HG02973 (cell line): ENCODE measurements around the gene AK9.
"Not testable (repeated sequence)": the region's sequence is repeated elsewhere in the genome, so short reads cannot be mapped to it uniquely, and the experiment has no call there.

ENCODE experiments used
- ATAC-seq: cut with Tn5 transposase; IDR thresholded peaks from one replicate; pipeline ENCODE4 v1.9.1; 2021; ENCODE audit warnings: moderate library complexity; ENCODE audit not compliant: unreplicated experiment

Gene AK9

DNA sequence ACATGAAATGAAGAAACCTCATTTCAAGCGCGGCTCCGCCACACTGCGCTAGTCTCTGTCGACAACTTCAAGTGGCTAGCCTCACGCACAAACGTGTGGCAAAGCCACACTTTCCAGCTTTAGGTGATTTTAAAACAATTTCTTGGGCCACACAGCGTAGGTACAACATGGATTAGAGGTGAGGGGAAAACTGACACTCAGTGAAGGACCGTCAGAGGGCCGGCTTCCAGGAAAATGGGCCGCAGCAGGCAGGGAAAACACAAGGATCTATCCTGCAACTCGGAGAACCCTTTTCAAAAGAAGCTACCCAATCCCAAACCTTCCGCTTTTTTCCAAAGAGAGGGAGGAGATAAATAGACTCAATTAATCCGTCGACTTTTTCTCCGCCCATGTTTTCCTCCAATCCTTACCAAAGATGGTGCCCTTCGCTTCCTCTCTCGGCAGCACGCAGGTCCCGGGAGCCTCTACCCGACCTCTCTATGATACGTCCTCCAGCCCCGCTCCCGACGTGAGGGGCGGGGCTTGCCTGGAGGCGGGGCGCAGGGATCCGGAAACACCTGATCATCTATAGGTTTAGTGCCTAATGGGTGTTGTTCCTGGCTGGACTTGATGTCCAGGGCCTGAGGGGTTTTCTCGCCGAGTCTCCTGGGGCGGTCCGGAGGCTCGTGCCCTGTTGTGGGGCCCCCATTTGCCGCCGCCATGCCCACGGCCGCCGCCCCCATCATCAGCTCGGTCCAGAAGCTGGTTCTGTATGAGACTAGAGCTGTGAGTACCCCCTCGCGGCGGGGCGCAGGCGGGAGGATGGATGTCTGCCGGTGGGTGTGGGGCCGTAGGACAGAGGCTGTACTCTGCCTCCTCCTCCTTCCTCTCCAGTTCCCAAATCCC lies at the start of gene AK9, which contains the start of gene FIG4:
TSS of gene AK9 (minus strand) at position 466 of the 885 bp plus-strand sequence. CDS start 15,457 bp downstream, outside the sequence.
TSS of gene FIG4 (plus strand) at position 560 of the 885 bp plus-strand sequence. CDS start at position 700, 140 bp downstream.
- peak; percentile 91 for ATAC-seq

GRCh38 chr6:109740787-109741186 lies 49.8 kb upstream of the AK9 start:
- no peak for ATAC-seq

GRCh38 chr6:109739686-109740085 lies 48.7 kb upstream of the AK9 start:
- no peak for ATAC-seq

DNA sequence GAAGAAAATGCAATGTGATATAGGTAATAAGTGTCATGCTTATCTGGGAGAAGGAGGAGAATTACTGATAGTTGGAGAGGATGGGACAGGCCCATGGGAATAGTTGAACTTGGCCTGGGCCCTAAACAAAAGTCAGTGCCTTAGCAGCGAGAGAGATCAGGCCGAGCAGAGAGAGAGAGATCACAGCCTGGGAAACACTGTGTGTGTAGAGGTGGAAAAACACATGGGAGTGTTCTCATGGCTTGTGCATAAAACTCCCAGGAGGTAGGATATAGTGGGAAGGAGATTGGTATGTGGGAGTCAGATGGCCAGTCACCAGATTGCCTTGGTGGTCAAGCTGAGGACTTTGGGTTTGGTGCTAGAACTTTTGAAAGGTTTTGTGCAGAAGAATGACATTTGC lies 47.7 kb upstream of the AK9 start:
- ATAC-seq = no peak

DNA sequence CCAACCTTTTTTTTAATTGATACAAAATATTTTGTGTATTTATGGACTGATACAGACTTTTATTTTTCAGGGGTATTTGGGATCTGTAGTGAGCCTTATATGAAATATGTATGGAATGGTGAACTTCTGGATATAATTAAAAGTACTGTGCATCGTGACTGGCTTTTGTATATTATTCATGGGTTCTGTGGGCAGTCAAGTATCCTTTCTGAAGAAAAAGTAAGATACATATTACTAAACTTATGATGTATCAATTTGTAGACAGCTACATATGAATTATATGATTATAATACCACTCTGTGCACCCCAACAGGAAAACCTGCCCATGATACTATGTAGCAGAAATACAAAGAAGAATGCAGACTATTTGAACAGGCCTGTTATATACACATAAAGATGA lies 47.3 kb upstream of the AK9 start:
- ATAC-seq = no peak

- no peak for ATAC-seq
Observed at GRCh38 chr6:109736273-109737025, 45.4 kb upstream of the AK9 start.

DNA sequence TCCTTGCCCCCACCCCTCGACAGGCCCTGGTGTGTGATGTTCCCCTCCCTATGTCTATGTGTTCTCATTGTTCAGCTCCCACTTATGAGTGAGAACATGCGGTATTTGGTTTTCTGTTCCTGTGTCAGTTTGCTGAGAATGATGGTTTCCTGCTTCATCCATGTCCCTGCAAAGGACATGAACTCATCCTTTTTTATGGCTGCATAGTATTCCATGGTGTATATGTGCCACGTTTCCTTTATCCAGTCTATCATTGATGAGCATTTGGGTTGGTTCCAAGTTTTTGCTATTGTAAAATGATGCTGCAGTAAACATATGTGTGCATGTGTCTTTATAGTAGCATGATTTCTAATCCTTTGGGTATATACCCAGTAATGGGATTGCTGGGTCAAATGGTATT lies 34.2 kb upstream of the AK9 start:
- ATAC-seq = not testable (repeated sequence)

GRCh38 chr6:109722564-109723254 lies 31.7 kb upstream of the AK9 start:
- no peak for ATAC-seq

GRCh38 chr6:109722011-109722410 lies 31.0 kb upstream of the AK9 start:
- no peak for ATAC-seq

GRCh38 chr6:109720311-109720710 lies 29.3 kb upstream of the AK9 start:
- no peak for ATAC-seq

DNA sequence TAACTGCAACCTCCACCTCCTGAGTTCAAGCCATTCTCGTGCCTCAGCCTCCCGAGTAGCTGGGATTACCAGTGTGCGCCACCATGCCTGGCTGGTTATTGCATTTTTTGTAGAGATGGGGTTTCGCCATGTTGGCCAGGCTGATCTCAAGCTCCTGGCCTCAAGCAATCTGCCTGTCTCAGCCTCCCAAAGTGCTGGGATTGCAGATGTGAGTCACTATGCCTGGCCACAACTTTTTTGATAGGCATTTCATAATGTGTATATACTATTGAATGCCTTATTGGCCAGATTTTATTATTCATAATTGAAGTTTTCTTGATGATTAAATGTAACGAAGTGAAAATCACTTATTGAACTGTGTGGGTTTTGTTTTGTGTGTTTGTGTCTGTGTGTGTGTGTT lies 28.0 kb upstream of the AK9 start:
- no peak for ATAC-seq

DNA sequence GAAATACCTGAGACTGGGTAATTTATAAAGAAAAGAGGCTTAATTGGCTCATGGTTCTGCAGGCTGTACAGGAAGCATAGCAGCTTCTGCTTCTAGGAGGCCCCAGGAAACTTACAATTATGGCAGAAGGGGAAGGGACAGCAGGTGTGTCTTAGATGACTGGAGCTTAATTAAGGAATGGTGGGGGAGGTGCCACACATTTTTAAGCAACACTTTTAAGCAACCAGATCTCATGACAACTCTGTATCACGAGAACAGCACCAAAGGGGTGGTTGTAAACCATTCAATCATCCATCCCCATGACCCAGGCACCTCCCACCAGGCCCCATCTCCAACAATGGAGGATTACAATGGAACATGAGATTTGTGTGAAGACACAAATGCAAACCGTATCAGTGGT lies 27.0 kb upstream of the AK9 start:
- no peak for ATAC-seq

- no peak for ATAC-seq
Observed at GRCh38 chr6:109715616-109716015, 24.6 kb upstream of the AK9 start.

DNA sequence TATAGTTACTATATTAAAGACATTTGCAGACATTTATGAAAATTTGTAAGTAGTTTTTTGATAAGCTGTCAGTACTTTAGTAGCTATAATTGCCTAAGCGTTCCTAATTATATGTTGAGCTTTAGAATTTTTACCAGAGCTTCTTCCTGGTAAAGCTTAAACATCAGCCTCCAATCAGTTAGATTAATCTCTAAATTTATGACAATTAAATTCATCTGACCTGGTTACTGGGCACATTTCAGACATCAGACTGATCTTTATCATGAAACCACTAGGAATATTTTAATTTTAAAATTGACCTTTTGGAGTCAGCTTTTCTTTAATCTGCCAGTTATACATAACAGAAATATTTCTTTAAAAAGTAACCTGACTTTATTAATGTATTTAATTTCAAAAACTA lies 23.6 kb upstream of the AK9 start:
- no peak for ATAC-seq

GRCh38 chr6:109714166-109714565 lies 23.2 kb upstream of the AK9 start:
- ATAC-seq = no peak

GRCh38 chr6:109713097-109713496 lies 22.1 kb upstream of the AK9 start:
- ATAC-seq = no peak

DNA sequence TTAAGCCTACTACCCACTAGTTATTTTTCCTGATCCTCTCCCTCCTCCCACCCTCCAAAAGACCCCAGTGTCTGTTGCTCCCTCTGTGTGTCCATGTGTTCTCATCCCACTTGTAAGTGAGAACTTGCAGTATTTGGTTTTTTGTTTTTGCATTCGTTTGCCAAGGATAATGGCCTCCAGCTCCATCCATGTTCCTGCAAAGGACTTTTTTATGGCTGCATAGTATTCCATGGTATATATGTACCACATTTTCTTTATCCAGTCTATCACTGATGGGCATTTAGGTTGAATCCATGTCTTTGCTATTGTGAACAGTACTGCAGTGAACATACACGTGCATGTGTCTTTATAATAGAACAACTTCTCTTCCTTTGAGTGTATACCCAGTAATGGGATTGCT lies 17.1 kb upstream of the AK9 start:
- not testable (repeated sequence) for ATAC-seq

DNA sequence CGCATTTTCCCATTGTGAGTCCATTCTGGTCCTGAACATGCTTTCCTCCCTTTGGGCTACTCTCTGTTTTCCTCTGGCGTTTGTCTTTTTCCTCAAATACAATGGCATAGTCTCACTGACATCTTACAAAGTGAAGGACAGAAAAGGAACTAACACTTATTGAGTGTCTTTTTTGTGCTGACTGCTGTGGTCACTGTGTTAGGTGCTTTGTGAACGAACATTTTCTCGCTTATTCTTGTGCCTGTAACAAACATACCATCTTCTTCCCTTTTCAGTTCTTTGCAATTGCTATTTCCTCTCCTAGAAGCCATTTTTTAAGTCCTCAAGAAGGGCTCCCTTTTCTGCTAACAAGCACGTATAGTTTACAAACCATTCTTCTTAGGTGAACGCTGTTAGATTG lies 15.5 kb upstream of the AK9 start:
- no peak for ATAC-seq

GRCh38 chr6:109705258-109705657 lies 14.3 kb upstream of the AK9 start:
- ATAC-seq = peak; percentile 97

GRCh38 chr6:109702791-109703190 lies 11.8 kb upstream of the AK9 start:
- ATAC-seq = no peak

DNA sequence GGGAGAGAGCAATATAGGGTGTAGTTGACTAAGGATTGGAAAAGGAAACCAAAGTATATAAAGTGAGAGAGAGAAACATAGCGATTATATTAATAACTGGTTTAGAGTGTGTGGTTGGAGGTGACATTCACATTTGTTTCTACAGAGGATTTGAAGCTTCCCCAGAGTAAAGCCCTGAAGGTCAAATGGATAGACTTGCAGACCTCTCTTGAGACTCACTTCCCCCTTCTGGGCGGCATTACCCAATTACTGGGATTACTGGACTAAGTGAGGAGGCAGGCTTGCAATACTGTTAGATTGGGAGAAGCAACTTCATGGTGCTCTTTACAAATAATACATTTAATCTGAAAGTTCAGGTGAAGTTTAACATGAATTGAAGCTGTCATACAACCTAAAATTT lies 10.8 kb upstream of the AK9 start:
- ATAC-seq = no peak
